Fibroblast of lung (primary cell): ENCODE results near the gene AKNA.

Experiments used
- CTCF ChIP-seq, 2 donors: IDR thresholded peaks in 1 of 2; conservative IDR thresholded peaks in 1 of 2; 1 replicate in 1 of 2; 2 replicates in 1 of 2; pipeline ENCODE4 v1.5.1; 2011 to 2012; ENCODE audit warnings: low read length in 2 of 2, control low read depth in 1 of 2, inconsistent platforms in 1 of 2, low read depth in 1 of 2, mild to moderate bottlenecking in 1 of 2
- EZH2 ChIP-seq: IDR thresholded peaks from 2 replicates; pipeline ENCODE4 v1.5.1; 2012; ENCODE audit warnings: low read length, control low read depth, mild to moderate bottlenecking; ENCODE audit errors: missing control alignments

- no peak for TF ChIP-seq CTCF (conservative IDR thresholded peaks at IDR 0.05 in 1 of 2, IDR thresholded peaks at IDR 0.05 in 1 of 2; ENCODE audit: low read depth in 1 of 2, low read length in 2 of 2)
- no peak for TF ChIP-seq EZH2
Observed at GRCh38 chr9:114289571-114290481, 98.0 kb downstream of the AKNA start.
